AG04450 (cell line): ENCODE results near the gene MAGEA8. TPM values are rescaled to one million over a fixed set of nuclear protein-coding genes. Genes with fewer than 3 reads are reported as not detected.
"Not testable (repeated sequence)": the region's sequence is repeated elsewhere in the genome, so short reads cannot be mapped to it uniquely, and the experiment has no call there.

Experiments
- CTCF ChIA-PET: fragments of 300-600, 350-600 bp; formaldehyde crosslinking; extraction: SDS; loops from one replicate; lab custom pipeline; 2022; ENCODE audit warnings: antibody characterized with exemption, inconsistent platforms; lab: Charles Lee
- POLR2A ChIA-PET: fragments of 350-600 bp; formaldehyde crosslinking; extraction: SDS; loops from one replicate; lab custom pipeline; 2021; ENCODE audit warnings: antibody characterized with exemption, inconsistent platforms; lab: Yijun Ruan, JAX
- DNase-seq: peaks from one replicate; pipeline ENCODE4 v3.0.0-alpha.2; 2011; ENCODE audit warnings: low read depth, low spot score
- H3K27ac ChIP-seq: one replicate; pipeline ENCODE4 v1.5.1; 2012; ENCODE audit warnings: low read depth, low read length, control low read depth
- H3K27me3 ChIP-seq: one replicate; pipeline ENCODE4 v1.6.0; 2012; ENCODE audit warnings: low read length; ENCODE audit not compliant: control insufficient read depth, insufficient read depth
- H3K4me3 ChIP-seq: 2 replicates; pipeline ENCODE4 v1.5.1; 2011; ENCODE audit warnings: mild to moderate bottlenecking, low read depth, low read length, control low read depth
- H3K9me3 ChIP-seq: 2 replicates; pipeline ENCODE4 v1.5.1; 2012; ENCODE audit warnings: low read length; ENCODE audit not compliant: control insufficient read depth, insufficient read depth
- polyA plus RNA-seq: library from polyadenylated mRNA; depleted of rRNA; stranded (reverse); fragments of >200 nt; gene quantifications from 2 replicates; pipeline ENCODE4 v1.2.3, GENCODE V29; 2011; rRNA removed

Gene MAGEA8
- polyA plus RNA-seq, 1 experiment: not detected

GRCh38 chrX:149928635-149929034 is 47.7 kb downstream of the MAGEA8 start:
- POLR2A ChIA-PET, CTCF ChIA-PET, H3K9me3 ChIP-seq: not testable (repeated sequence)

DNA sequence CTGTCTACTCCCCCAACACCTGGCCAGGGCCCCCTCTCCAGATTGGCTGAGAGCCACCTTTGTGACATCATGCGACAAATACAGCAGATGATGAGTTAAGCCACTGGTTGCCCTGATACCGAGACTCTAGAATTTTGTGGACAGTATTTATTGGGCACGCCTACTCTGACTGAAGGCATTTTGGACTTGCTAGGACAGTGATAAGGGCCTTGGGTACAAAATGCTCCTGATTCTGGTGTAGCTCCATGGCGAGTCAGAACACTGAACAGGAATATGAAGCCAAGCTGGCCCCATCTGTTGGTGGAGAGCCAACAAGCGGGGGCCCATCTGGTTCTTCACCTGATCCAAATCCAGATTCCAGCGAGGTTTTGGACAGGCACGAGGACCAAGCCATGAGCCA is 48.4 kb downstream of the MAGEA8 start, which contains the start of gene HSFX4:
Gene HSFX4, plus strand, starts transcription at position 174 of the 400 bp plus-strand sequence. Its CDS starts 72 bp downstream, at position 246.
- H3K9me3 ChIP-seq, POLR2A ChIA-PET, H3K27ac ChIP-seq, CTCF ChIA-PET, H3K4me3 ChIP-seq, H3K27me3 ChIP-seq, DNase-seq: not testable (repeated sequence)

More at GRCh38 chrX:149928635-149929034, 47.7 kb downstream of the MAGEA8 start:
- H3K4me3 ChIP-seq, DNase-seq, H3K27me3 ChIP-seq, H3K27ac ChIP-seq: not testable (repeated sequence)

- CTCF ChIA-PET, POLR2A ChIA-PET, H3K9me3 ChIP-seq, H3K4me3 ChIP-seq, H3K27me3 ChIP-seq, DNase-seq, H3K27ac ChIP-seq: not testable (repeated sequence)
Measured at GRCh38 chrX:149931355-149931754, 50.4 kb downstream of the MAGEA8 start.

- POLR2A ChIA-PET, H3K27ac ChIP-seq, CTCF ChIA-PET, H3K9me3 ChIP-seq, H3K27me3 ChIP-seq, DNase-seq, H3K4me3 ChIP-seq: not testable (repeated sequence)
Measured at GRCh38 chrX:149932150-149932549, 51.2 kb downstream of the MAGEA8 start.

- H3K27ac ChIP-seq, H3K9me3 ChIP-seq, H3K27me3 ChIP-seq, H3K4me3 ChIP-seq, DNase-seq, POLR2A ChIA-PET, CTCF ChIA-PET: not testable (repeated sequence)
Measured at GRCh38 chrX:149932970-149933369, 52.0 kb downstream of the MAGEA8 start.

DNA sequence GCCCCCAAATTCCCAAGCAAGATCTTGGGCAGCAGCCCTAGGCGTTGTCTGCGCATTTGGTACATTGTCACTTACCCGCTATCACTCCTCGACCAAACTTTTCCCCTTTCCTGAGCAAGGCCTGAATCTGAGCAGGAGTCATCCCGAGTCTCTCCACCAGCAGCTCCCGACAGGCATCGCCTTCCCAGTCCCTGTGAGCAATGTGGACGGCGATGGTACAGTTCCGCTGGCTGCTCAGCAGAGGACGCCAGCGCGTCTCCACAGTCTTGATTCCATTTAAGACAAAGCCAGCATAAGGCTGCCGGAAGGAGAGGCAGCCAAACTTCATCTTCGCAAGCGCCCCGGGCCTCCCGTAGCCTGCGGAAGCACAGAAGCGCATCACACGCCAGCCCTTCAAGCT is 52.6 kb downstream of the MAGEA8 start:
- DNase-seq, H3K27ac ChIP-seq, H3K9me3 ChIP-seq, CTCF ChIA-PET, H3K4me3 ChIP-seq, H3K27me3 ChIP-seq, POLR2A ChIA-PET: not testable (repeated sequence)

Other genes starting within 250 kb of the MAGEA8 start
- 20.2 and 21.4 TPM in 2 replicates for gene TMEM185A, start 249.4 kb upstream of the MAGEA8 start, polyA plus RNA-seq
- not detected in 2 replicates for gene MAGEA11, start 169.1 kb upstream of the MAGEA8 start, polyA plus RNA-seq
- 0.21 and 0.37 TPM in 2 replicates for gene HSFX1, start 107.1 kb upstream of the MAGEA8 start, polyA plus RNA-seq
- gene MAGEA9, start 99.3 kb upstream of the MAGEA8 start, polyA plus RNA-seq: not detected in 2 replicates
- not detected in 2 replicates for gene HSFX4, start 48.4 kb downstream of the MAGEA8 start, polyA plus RNA-seq
- 35.5 and 38.0 TPM in 2 replicates for gene EOLA2, start 57.3 kb downstream of the MAGEA8 start, polyA plus RNA-seq